Smooth muscle cell (in vitro differentiated cells): ENCODE data around the gene NFIX. TPM values are rescaled to one million over a fixed set of nuclear protein-coding genes. Genes with fewer than 3 reads are reported as not detected.

Experiments used
- DNase-seq: peaks from one replicate; lab custom pipeline; 2025; ENCODE audit not compliant: unreplicated experiment; lab: John Stamatoyannopoulos, UW
- H2AFZ ChIP-seq: fragments of 200-600 bp; sonication (generic); 2 replicates; pipeline ENCODE4 v1.6.0; 2016; ENCODE audit warnings: antibody characterized with exemption, low read depth, mild to moderate bottlenecking
- H3F3A ChIP-seq: fragments of 200-600 bp; sonication (generic); 2 replicates; pipeline ENCODE4 v1.6.0; 2017; ENCODE audit warnings: antibody characterized with exemption, low read depth
- H3K27ac ChIP-seq: fragments of 200-600 bp; sonication (generic); 2 replicates; pipeline ENCODE4 v1.5.1; 2016; ENCODE audit warnings: low read depth, mild to moderate bottlenecking
- H3K27me3 ChIP-seq: fragments of 200-600 bp; sonication (generic); 2 replicates; pipeline ENCODE4 v1.6.1; 2016; ENCODE audit warnings: low read depth, mild to moderate bottlenecking
- H3K36me3 ChIP-seq: fragments of 200-600 bp; sonication (generic); 2 replicates; pipeline ENCODE4 v1.5.1; 2016; ENCODE audit warnings: low read depth
- H3K4me1 ChIP-seq: fragments of 200-600 bp; sonication (generic); 2 replicates; pipeline ENCODE4 v1.5.1; 2016; ENCODE audit warnings: low read depth
- H3K4me2 ChIP-seq: fragments of 200-600 bp; sonication (generic); 2 replicates; pipeline ENCODE4 v1.6.0; 2016; ENCODE audit warnings: mild to moderate bottlenecking
- H3K4me3 ChIP-seq: fragments of 200-600 bp; sonication (generic); 2 replicates; pipeline ENCODE4 v1.5.1; 2016; ENCODE audit warnings: mild to moderate bottlenecking
- H3K79me2 ChIP-seq: fragments of 200-600 bp; sonication (generic); 2 replicates; pipeline ENCODE4 v1.6.0; 2016; ENCODE audit warnings: low read depth, mild to moderate bottlenecking
- H3K9ac ChIP-seq: fragments of 200-600 bp; sonication (generic); 2 replicates; pipeline ENCODE4 v1.6.0; 2016; ENCODE audit warnings: low read depth
- H3K9me3 ChIP-seq: fragments of 200-600 bp; sonication (generic); replicated peaks from 2 replicates; pipeline ENCODE4 v1.5.1; 2016; ENCODE audit warnings: low read depth
- H4K20me1 ChIP-seq: fragments of 200-600 bp; sonication (generic); 2 replicates; pipeline ENCODE4 v1.6.0; 2016; ENCODE audit warnings: low read depth
- CTCF ChIP-seq: fragments of 200-600 bp; sonication (generic); IDR thresholded peaks from 2 replicates; pipeline ENCODE4 v1.5.1; 2017; ENCODE audit warnings: borderline replicate concordance, mild to moderate bottlenecking, antibody characterized with exemption; ENCODE audit not compliant: insufficient read depth, poor library complexity, severe bottlenecking
- WGBS: methylation state at CpG from one replicate; pipeline ENCODE4 v1.1.7; 2016; ENCODE audit warnings: low lambda C conversion rate; 5-methylcytosine and 5-hydroxymethylcytosine counted together
- polyA plus RNA-seq: library from polyadenylated mRNA; unstranded; fragments of >200 nt; fragmentation: Nextera tagmentation; extraction: Ambion mirVana; gene quantifications from 2 replicates; pipeline ENCODE4 v1.2.1, GENCODE V29; 2016
- total RNA-seq: library from RNA; depleted of rRNA; stranded (reverse); fragments of >200 nt; gene quantifications from 2 replicates; pipeline ENCODE4 v1.2.3, GENCODE V29; 2014

NFIX gene
- total and polyA plus RNA-seq, 2 experiments from 2014 or later = 1.9 to 2.3 TPM

- Histone ChIP-seq H3K9me3 (no peaks in the 10 kb centered on the region), H3K79me2 (no peaks in the 10 kb centered on the region), H3K4me3 (no peak overlapping the region), H3K27me3 (peaks cover 5% of the 10 kb centered on the region), H3K4me2 (no peak overlapping the region), H4K20me1 (no peaks in the 10 kb centered on the region), H3K36me3 (no peaks in the 10 kb centered on the region), H3F3A (no peaks in the 10 kb centered on the region), H3K9ac (no peak overlapping the region), H2AFZ (no peak overlapping the region), H3K27ac (no peak overlapping the region), H3K4me1 (no peaks in the 10 kb centered on the region)
- no peak for DNase-seq
- TF ChIP-seq CTCF = no peak
- 87% methylated on average over 6 of the region's 6 CpGs for WGBS
Observed at GRCh38 chr19:13068085-13068846, 73.0 kb downstream of the NFIX start.

- no peak overlapping the region for H3K9ac ChIP-seq
- H3K4me2 ChIP-seq = no peak overlapping the region
- H3K27me3 ChIP-seq = no peaks in the 10 kb centered on the region
- no peaks in the 10 kb centered on the region for H3K36me3 ChIP-seq
- no peaks in the 10 kb centered on the region for H3F3A ChIP-seq
- H3K27ac ChIP-seq = no peak overlapping the region
- TF ChIP-seq CTCF = no peak
- no peak overlapping the region for H3K4me3 ChIP-seq
- no peaks in the 10 kb centered on the region for H3K4me1 ChIP-seq
- no peaks in the 10 kb centered on the region for H4K20me1 ChIP-seq
- no peak overlapping the region for H2AFZ ChIP-seq
- no peaks in the 10 kb centered on the region for H3K79me2 ChIP-seq
- no peaks in the 10 kb centered on the region for H3K9me3 ChIP-seq
- DNase-seq = no peak
- 64% methylated on average over 20 of the region's 20 CpGs for WGBS
Observed at GRCh38 chr19:13069415-13070359, 74.4 kb downstream of the NFIX start.

DNA sequence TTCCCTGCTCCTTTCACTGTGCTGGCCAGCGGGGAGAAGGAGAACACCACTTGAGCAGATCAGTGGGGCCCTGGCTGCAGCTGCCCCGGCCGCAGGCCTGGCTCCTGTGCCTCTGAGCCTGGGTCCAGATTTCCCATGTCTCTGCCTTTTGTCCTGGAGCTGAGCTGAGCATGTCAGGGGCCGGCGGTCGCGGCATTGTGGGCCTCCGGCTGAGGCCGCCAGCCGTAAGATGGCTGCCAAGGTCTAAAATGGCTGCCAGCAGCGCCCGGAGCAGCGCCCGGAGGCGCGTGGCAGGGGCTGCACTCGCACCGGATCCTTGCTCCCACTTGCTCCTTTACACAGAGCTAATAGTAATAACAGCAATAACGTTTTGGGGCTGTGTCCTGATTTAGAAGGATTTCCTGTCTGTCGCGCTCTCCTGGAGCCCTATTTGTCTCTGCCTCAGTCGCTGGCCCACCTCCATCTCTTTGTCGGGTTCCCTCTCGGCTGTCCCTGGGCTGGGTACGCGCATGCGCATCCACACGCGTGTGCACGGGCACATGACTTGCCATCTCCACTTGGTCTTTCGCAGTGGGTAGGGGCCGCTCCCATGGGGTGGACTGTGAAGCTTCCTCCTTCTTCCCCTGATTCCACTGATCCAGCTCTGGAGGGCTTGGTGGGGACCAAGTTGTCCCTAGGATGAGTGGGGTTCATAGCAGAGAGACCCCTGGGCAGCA is 75.3 kb downstream of the NFIX start:
- Histone ChIP-seq H3K79me2 (no peaks in the 10 kb centered on the region), H3K4me1 (no peaks in the 10 kb centered on the region), H3F3A (no peaks in the 10 kb centered on the region), H3K9ac (no peak overlapping the region), H4K20me1 (no peaks in the 10 kb centered on the region), H3K27me3 (no peaks in the 10 kb centered on the region), H3K36me3 (no peaks in the 10 kb centered on the region), H3K27ac (no peak overlapping the region), H3K4me2 (no peak overlapping the region), H2AFZ (no peak overlapping the region), H3K9me3 (no peaks in the 10 kb centered on the region), H3K4me3 (no peak overlapping the region)
- DNase-seq = no peak
- TF ChIP-seq CTCF = no peak
- WGBS = 95% methylated on average over 32 of the region's 32 CpGs
